ENCODE results near the gene TOB1. TPM values are rescaled to one million over a fixed set of nuclear protein-coding genes. Genes with fewer than 3 reads are reported as not detected.

The TOB1 gene
- total RNA-seq, 1 experiment from 2014 or later, result 31.6 TPM

DNA sequence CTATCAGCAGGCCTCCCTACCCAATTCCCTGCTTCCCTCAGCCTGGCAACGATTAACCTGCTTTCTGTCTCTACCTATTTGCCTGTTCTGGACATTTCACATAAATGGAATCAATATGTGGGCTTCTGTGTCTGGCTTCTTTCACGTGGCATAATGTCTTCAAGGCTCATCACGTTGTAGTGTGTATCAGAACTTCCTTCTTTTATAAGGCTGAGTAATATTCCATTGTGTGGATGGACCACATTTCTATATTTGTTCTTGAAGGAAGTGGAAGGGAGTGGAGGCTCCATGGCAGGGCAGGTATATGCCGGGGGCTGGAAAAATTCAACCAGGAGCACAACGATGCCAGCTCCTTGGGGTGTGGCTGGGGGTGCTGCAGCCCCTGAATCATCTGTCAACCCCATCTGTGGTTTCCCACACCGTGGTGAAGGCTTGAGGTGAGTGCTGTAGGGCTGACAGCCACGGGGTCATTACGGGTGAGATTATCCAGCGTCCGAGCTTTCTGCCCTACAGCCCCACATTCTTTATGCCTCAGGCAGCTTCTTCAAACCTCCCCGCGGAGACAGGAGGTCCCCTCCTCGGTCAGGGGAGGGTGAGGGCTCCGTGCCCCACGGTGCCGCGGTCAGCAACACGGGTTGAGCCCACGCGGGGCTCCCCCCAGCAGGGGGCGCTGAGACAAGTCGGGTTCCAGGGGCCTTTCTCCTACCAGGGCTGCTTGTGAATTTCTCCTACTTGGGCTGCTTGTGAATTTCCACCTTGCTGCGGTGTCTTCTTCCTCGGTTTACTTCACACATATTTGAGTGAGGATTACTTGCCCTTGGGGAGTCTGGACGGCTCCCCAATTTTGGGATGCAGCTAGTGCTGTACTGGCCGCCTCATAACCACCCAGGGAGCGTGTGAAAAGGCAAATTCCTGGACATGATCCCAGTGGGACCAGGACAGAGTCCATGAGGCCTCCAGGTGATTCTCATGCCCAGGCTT is 49.1 kb downstream of the TOB1 start:
- Histone ChIP-seq H3T11ph (ENCODE audit: low read length) (no peak overlapping the region), H4K5ac (ENCODE audit: insufficient read length, low read depth, low read length) (no peak overlapping the region), H3K4me1 (ENCODE audit: insufficient read depth, low read length) (no peaks in the 10 kb centered on the region), H3K4ac (ENCODE audit: low read depth, low read length) (no peak overlapping the region), H2BK12ac (ENCODE audit: insufficient read length, low read depth, low read length) (no peak overlapping the region), H4K91ac (ENCODE audit: insufficient read length, low read depth, low read length) (no peak overlapping the region), H3K79me2 (ENCODE audit: insufficient read depth, low read length) (no peaks in the 10 kb centered on the region), H2BK5ac (ENCODE audit: insufficient read length, low read length) (no peak overlapping the region), H3K18ac (ENCODE audit: insufficient read length, low read depth, low read length) (no peak overlapping the region), H3K27ac (ENCODE audit: insufficient read length, low read depth, low read length) (no peak overlapping the region), H2BK20ac (ENCODE audit: low read depth, low read length, poor library complexity, severe bottlenecking) (no peak overlapping the region), H3K4me2 (ENCODE audit: insufficient read depth, insufficient read length, low read length) (peak overlapping the region; percentile 14), H4K8ac (replicated peaks; ENCODE audit: insufficient read length, low read depth, low read length) (no peak overlapping the region), H3K56ac (ENCODE audit: insufficient read length, low read depth, low read length) (no peak overlapping the region), H2AK5ac (ENCODE audit: insufficient read length, low read length) (no peak overlapping the region), H4K20me1 (ENCODE audit: control insufficient read depth, insufficient read depth, insufficient read length) (no peaks in the 10 kb centered on the region), H3K9me3 (ENCODE audit: control insufficient read depth, low read depth, low read length) (no peaks in the 10 kb centered on the region), H3K9ac (ENCODE audit: extremely low read depth, insufficient read length, low read length) (no peak overlapping the region), H3K23ac (ENCODE audit: insufficient read length, low read depth, low read length) (no peak overlapping the region), H3K79me1 (ENCODE audit: insufficient read depth, low read depth, low read length, poor library complexity, severe bottlenecking) (no peaks in the 10 kb centered on the region), H3K27me3 (ENCODE audit: insufficient read depth, low read length) (no peaks in the 10 kb centered on the region), H3K14ac (ENCODE audit: insufficient read depth, low read length) (no peak overlapping the region; the same call in 1 of the 2 replicates), H2BK15ac (ENCODE audit: low read depth, low read length) (no peak overlapping the region), H3K23me2 (ENCODE audit: insufficient read length, low read depth, low read length, poor library complexity, severe bottlenecking) (no peaks in the 10 kb centered on the region), H2BK120ac (ENCODE audit: low read depth, low read length, poor library complexity, severe bottlenecking) (no peak overlapping the region), H2AFZ (ENCODE audit: low read length) (no peak overlapping the region)
- no peaks in the 10 kb centered on the region for H3K9me3 Mint-ChIP-seq
- peak; percentile 71 for DNase-seq
- H3K27me3 Mint-ChIP-seq (ENCODE audit: low read depth), result peaks cover 5% of the 10 kb centered on the region; the same call in 1 of the 2 replicates
- TF ChIP-seq, protein P1, sequence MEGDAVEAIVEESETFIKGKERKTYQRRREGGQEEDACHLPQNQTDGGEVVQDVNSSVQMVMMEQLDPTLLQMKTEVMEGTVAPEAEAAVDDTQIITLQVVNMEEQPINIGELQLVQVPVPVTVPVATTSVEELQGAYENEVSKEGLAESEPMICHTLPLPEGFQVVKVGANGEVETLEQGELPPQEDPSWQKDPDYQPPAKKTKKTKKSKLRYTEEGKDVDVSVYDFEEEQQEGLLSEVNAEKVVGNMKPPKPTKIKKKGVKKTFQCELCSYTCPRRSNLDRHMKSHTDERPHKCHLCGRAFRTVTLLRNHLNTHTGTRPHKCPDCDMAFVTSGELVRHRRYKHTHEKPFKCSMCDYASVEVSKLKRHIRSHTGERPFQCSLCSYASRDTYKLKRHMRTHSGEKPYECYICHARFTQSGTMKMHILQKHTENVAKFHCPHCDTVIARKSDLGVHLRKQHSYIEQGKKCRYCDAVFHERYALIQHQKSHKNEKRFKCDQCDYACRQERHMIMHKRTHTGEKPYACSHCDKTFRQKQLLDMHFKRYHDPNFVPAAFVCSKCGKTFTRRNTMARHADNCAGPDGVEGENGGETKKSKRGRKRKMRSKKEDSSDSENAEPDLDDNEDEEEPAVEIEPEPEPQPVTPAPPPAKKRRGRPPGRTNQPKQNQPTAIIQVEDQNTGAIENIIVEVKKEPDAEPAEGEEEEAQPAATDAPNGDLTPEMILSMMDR (conservative IDR thresholded peaks at IDR 0.05), result peak; percentile 83
- peaks cover 8% of the 10 kb centered on the region in 2 experiments for H3K4me1 Mint-ChIP-seq
- H3K4me3 Mint-ChIP-seq, result no peak overlapping the region
- no peak overlapping the region for H3K27ac Mint-ChIP-seq
- no CpG with 5 or more reads among the region's 27 CpGs for WGBS (ENCODE audit: extremely low coverage, insufficient read length, low lambda C conversion rate)
- no peaks in the 10 kb centered on the region for H3K36me3 Mint-ChIP-seq (ENCODE audit: insufficient read depth in 1 of 3, low read depth in 3 of 3)

Measured in H9 (cell line).